ENCODE measurements around the gene PLEKHB1.
"Not testable (repeated sequence)": the region's sequence is repeated elsewhere in the genome, so short reads cannot be mapped to it uniquely, and the experiment has no call there.

PLEKHB1 gene

DNA sequence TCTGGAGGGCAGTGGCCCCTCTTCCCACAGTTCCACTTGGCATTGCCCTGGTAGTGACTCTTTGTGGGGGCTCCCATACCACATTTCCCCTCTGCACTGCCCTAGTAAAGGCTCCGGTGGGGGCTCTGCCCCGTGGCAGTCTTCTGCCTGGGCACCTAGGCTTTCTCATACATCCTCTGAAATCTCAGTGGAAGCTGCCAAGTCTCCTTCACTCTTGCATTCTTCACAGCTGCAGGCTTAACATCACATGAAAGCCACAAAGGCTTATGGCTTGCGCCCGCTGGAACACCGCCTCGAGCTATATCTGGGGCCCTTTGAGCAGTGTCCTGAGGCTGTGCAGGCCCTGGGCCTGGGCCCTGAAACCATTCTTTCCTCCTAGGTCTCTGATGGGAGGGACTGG is 25.3 kb downstream of the PLEKHB1 start:
- H3K27ac ChIP-seq (ENCODE audit: low read length): no peak overlapping the region
- no peaks in the 10 kb centered on the region for H3K27me3 ChIP-seq (ENCODE audit: control insufficient read depth, insufficient read depth, low read length)
- H3K4me1 ChIP-seq (ENCODE audit: control insufficient read depth, insufficient read depth, low read length): no peaks in the 10 kb centered on the region
- no peak for DNase-seq (ENCODE audit: low read depth, low spot score)
- no peak overlapping the region for H3K4me3 ChIP-seq (ENCODE audit: low read length)
- H3K36me3 ChIP-seq (ENCODE audit: control insufficient read depth, insufficient read depth, low read length): no peaks in the 10 kb centered on the region
- WGBS (ENCODE audit: insufficient coverage, insufficient read length): no CpG with 5 or more reads among the region's 6 CpGs
- H3K9me3 ChIP-seq (ENCODE audit: control insufficient read depth, insufficient read depth, low read length): no peaks in the 10 kb centered on the region

DNA sequence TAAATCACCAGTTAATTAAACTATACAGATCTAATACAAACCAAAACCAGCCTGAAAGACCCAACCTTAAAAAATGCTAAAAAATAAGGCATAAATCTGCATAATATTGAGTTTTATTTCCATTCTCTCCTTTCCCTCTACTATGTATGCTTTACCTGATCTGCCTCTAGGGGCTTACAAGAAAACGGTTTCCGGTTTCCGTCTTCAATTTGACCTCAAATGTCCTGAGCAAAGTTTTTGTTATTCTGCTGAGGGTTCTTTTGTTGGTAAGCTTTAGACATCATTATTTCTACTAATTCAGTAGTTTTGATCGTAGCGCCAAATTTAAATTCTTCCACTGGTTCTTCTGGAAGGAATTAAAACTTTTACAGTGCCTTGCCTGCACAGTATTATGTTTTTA is 30.2 kb downstream of the PLEKHB1 start:
- H3K9me3 ChIP-seq (ENCODE audit: control insufficient read depth, insufficient read depth, low read length); H3K36me3 ChIP-seq (ENCODE audit: control insufficient read depth, insufficient read depth, low read length); H3K27me3 ChIP-seq (ENCODE audit: control insufficient read depth, insufficient read depth, low read length); DNase-seq (ENCODE audit: low read depth, low spot score); H3K4me1 ChIP-seq (ENCODE audit: control insufficient read depth, insufficient read depth, low read length); H3K27ac ChIP-seq (ENCODE audit: low read length); H3K4me3 ChIP-seq (ENCODE audit: low read length): not testable (repeated sequence)
- WGBS (ENCODE audit: insufficient coverage, insufficient read length): no CpG with 5 or more reads among the region's 5 CpGs

GRCh38 chr11:73680687-73681086 is 34.3 kb downstream of the PLEKHB1 start:
- no peaks in the 10 kb centered on the region for H3K9me3 ChIP-seq (ENCODE audit: control insufficient read depth, insufficient read depth, low read length)
- no peaks in the 10 kb centered on the region for H3K27me3 ChIP-seq (ENCODE audit: control insufficient read depth, insufficient read depth, low read length)
- no peak overlapping the region for H3K27ac ChIP-seq (ENCODE audit: low read length)
- no peaks in the 10 kb centered on the region for H3K36me3 ChIP-seq (ENCODE audit: control insufficient read depth, insufficient read depth, low read length)
- no CpG with 5 or more reads among the region's 2 CpGs for WGBS (ENCODE audit: insufficient coverage, insufficient read length)
- DNase-seq (ENCODE audit: low read depth, low spot score): no peak
- no peak overlapping the region for H3K4me3 ChIP-seq (ENCODE audit: low read length)
- H3K4me1 ChIP-seq (ENCODE audit: control insufficient read depth, insufficient read depth, low read length): no peaks in the 10 kb centered on the region

- no peaks in the 10 kb centered on the region for H3K36me3 ChIP-seq (ENCODE audit: control insufficient read depth, insufficient read depth, low read length)
- H3K4me3 ChIP-seq (ENCODE audit: low read length): no peak overlapping the region
- no peak for DNase-seq (ENCODE audit: low read depth, low spot score)
- H3K27me3 ChIP-seq (ENCODE audit: control insufficient read depth, insufficient read depth, low read length): no peaks in the 10 kb centered on the region
- H3K4me1 ChIP-seq (ENCODE audit: control insufficient read depth, insufficient read depth, low read length): no peaks in the 10 kb centered on the region
- H3K9me3 ChIP-seq (ENCODE audit: control insufficient read depth, insufficient read depth, low read length): no peaks in the 10 kb centered on the region
- WGBS (ENCODE audit: insufficient coverage, insufficient read length): no CpG with 5 or more reads among the region's 4 CpGs
- no peak overlapping the region for H3K27ac ChIP-seq (ENCODE audit: low read length)
Measured at GRCh38 chr11:73693899-73694525, 47.6 kb downstream of the PLEKHB1 start.

DNA sequence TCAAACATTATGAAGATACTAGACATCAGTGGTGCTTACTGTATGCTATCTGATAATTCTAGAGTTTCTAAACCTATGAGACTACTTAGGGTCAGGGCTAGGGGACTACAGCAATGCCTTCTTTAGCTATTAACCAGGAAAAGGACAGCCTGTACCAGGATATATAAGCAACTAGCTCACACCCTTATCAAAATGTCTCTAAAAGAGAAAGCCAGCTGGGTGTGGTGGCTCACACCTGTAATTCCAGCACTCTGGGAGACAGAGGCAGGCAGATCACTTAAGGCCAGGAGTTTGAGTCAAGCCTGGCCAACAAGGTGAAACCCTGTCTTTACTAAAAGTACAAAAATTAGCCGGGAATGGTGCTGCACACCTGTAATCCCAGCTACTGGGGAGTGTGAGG is 58.7 kb downstream of the PLEKHB1 start:
- Histone ChIP-seq H3K4me1 (ENCODE audit: control insufficient read depth, insufficient read depth, low read length) (no peaks in the 10 kb centered on the region), H3K27me3 (ENCODE audit: control insufficient read depth, insufficient read depth, low read length) (no peaks in the 10 kb centered on the region), H3K36me3 (ENCODE audit: control insufficient read depth, insufficient read depth, low read length) (no peaks in the 10 kb centered on the region; the same call in 1 of the 2 replicates), H3K4me3 (ENCODE audit: low read length) (no peak overlapping the region), H3K27ac (ENCODE audit: low read length) (no peak overlapping the region), H3K9me3 (ENCODE audit: control insufficient read depth, insufficient read depth, low read length) (no peaks in the 10 kb centered on the region)
- no peak for DNase-seq (ENCODE audit: low read depth, low spot score)
- no CpG with 5 or more reads among the region's 1 CpG for WGBS (ENCODE audit: insufficient coverage, insufficient read length)

- Histone ChIP-seq H3K4me3 (ENCODE audit: low read length) (no peak overlapping the region), H3K9me3 (ENCODE audit: control insufficient read depth, insufficient read depth, low read length) (no peaks in the 10 kb centered on the region), H3K27me3 (ENCODE audit: control insufficient read depth, insufficient read depth, low read length) (no peaks in the 10 kb centered on the region), H3K4me1 (ENCODE audit: control insufficient read depth, insufficient read depth, low read length) (no peaks in the 10 kb centered on the region), H3K36me3 (ENCODE audit: control insufficient read depth, insufficient read depth, low read length) (peaks cover 3% of the 10 kb centered on the region; the same call in 1 of the 2 replicates), H3K27ac (ENCODE audit: low read length) (no peak overlapping the region)
- no CpG with 5 or more reads among the region's 3 CpGs for WGBS (ENCODE audit: insufficient coverage, insufficient read length)
- no peak for DNase-seq (ENCODE audit: low read depth, low spot score)
Measured at GRCh38 chr11:73710964-73711363, 64.6 kb downstream of the PLEKHB1 start.
